ENCODE results near the gene STAMBPL1.
"Not testable (repeated sequence)": the region's sequence is repeated elsewhere in the genome, so short reads cannot be mapped to it uniquely, and the experiment has no call there.

The STAMBPL1 gene

GRCh38 chr10:88879534-88880281, at the start of gene STAMBPL1:
TSS of gene STAMBPL1 (plus strand) at chr10:88880245. CDS start at chr10:88901709, 21,464 bp downstream.
- FAIRE-seq, result no peak

DNA sequence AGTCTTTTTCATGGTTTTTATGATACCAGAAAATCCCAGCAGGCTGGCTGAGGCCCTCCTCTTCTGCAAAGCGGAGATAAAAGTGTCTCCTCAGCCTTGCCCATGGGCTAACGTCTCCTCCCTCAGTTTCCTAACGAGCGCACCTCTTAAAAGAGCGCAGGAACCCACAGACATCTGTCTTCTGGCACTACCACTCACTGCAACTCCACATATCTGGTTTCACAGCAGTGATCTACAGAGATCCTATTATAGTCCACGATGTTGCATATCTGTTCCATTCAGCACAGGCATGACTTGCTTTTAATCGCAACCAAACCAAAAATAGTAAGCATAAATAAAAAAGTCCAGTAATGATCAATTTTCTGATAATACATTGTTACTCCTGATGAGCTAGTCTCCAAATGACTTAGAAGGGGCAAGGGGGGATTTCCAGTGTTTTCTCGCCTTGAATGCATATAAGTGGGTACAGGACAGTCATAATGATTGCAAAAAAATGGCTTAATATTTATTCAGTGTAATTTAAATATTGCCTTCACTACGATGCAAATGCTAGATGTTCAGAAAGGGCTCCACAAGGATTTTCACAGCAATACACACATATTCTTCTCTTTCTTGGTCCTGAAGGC, 49.3 kb upstream of the STAMBPL1 start:
- FAIRE-seq, result no peak

DNA sequence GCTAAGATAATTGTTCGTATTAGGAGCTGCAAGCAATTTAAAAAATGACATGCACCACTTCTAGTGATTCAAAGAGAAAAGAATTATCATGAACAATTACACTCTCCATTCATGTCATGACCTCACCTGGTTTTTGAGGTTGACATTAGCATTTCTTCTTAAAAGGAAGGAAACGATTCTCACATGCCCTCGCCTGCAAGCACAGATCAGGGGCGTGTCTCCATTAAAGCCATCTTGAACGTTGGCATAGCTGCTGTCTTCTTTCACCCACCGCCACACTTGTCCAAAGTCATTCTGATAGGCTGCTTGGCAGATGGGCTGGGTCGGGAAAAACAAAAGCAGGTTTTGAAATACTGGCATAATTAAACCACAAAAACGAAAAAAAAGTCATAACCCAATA, 48.3 kb upstream of the STAMBPL1 start:
- FAIRE-seq, result no peak

GRCh38 chr10:88832376-88832775, 47.7 kb upstream of the STAMBPL1 start:
- peak; percentile 87 for FAIRE-seq

DNA sequence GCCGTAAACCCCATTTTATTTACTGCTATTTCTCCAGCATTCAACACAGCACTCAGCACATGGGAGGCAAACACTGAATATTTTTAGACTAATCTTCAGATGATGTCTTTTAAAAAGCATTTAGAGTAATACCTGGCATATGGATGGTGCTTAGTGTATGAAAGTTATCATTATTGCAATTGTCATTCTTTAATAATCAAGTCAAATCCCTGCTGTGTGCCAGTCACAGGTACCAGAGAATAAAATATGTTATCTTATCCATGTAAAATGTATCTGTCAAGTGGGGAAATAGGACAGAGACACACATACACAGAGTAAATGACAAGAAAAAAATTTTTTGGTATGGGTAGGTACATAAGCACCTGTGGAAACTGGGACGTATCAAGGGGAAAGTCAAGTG, 46.9 kb upstream of the STAMBPL1 start:
- FAIRE-seq, result no peak

GRCh38 chr10:88833723-88834122, 46.3 kb upstream of the STAMBPL1 start:
- no peak for FAIRE-seq

- peak; percentile 97 for FAIRE-seq
These were observed 44.7 kb upstream of the STAMBPL1 start for GRCh38 chr10:88835096-88835909.

GRCh38 chr10:88835910-88836221, 44.2 kb upstream of the STAMBPL1 start:
- FAIRE-seq, result no peak

DNA sequence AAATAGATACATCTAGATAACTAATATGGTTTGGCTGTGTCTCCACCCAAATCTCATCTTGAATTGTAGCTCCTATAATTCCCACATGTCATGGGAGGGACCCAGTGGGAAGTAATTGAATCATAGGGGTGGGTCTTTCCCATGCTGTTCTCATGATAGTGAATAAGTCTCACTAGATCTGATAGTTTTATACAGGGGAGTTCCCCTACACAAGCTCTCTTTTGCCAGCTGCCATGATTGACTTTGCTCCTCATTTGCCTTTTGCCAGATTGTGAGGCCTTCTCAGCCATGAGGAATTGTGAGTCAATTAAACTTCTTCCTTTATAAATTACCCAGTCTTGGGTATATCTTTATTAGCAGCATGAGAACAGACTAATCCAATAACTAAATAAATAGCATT, 42.4 kb upstream of the STAMBPL1 start:
- not testable (repeated sequence) for FAIRE-seq

DNA sequence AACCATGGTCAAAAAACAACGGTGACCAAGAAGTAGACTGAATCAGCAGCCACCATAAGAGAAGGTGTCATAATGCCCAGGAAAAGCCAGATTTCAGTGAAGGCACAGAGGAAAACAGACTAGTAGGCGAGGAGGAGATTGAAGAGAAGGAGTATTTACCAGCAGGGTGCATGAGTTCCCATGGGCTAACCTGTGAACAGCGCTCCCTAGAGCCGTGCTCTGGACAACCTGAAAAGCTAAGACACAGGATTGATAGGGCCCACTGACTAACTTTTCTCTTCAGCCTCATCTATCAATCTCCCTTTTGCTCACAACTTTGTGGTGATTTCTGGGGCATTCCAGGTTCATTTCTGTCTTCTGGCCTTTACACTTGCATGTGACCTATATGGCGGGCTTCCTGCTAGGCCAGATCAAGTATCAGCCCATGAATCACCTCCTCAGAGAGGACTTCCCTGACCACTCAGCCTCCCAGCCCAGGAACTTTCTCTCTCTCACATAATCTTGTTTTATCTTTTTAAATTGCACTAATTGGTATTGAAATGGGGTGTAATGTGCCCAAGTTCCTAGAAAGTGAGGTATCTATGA, 41.2 kb upstream of the STAMBPL1 start:
- no peak for FAIRE-seq

GRCh38 chr10:88840104-88840503, 39.9 kb upstream of the STAMBPL1 start:
- no peak for FAIRE-seq

DNA sequence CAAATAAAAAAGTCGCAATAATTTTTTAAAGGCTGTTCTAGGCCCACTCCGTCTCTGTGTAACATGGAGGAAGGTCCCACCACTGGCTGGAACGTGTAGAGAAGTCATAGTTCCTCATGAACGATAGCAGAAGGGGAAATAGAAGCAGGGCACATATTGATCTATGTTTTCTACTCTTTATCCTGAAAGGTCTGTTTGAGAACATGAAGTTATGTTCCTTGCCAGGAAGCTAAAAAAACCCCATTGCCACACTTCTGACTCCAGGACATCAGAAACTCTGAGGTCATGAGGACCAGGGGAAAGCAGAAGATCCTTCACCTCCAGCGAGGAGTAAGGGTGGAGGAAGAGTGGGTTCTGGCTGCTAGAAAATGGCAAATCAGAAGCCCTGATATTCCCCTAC, 39.2 kb upstream of the STAMBPL1 start:
- no peak for FAIRE-seq

DNA sequence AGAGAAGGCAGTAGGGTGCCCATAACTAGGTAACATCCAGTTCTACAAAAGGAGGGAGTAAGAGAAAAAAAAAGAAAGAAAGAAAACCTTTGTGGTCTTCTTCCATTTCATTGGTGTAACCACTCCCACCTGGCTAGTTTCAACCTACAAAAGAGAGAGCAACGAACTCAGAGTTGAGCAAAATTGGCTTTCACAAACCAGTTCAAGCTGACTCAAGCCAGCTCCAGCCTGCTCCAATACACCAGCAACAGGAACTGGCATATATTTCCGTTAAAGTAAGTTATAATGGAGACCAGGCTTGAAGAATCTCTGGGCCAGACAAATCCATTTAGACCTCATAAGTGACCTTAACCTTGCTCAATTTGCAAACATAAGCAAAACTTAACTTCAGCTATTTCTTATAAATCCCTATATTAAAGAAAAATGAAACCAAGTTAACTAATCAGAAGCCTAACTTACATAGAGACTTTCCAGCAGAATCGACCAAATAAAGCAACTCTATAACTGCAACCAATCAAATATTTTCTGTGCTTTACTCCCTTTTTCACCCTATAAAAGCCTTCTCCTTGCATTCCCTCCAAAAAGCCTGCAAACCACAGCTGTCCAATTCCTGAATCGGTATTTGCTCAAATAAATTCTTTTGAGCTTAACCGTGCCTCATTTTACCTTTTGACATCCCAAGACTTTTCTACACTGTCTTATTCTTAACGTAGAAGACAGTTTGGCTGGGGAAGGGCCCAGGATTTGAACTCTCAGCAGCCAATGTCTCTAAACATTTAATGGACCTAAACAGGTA, 38.5 kb upstream of the STAMBPL1 start:
- FAIRE-seq, result no peak

- no peak for FAIRE-seq
These were observed 36.9 kb upstream of the STAMBPL1 start for GRCh38 chr10:88843171-88843570.

- FAIRE-seq, result no peak
These were observed 31.5 kb upstream of the STAMBPL1 start for GRCh38 chr10:88848499-88848898.

DNA sequence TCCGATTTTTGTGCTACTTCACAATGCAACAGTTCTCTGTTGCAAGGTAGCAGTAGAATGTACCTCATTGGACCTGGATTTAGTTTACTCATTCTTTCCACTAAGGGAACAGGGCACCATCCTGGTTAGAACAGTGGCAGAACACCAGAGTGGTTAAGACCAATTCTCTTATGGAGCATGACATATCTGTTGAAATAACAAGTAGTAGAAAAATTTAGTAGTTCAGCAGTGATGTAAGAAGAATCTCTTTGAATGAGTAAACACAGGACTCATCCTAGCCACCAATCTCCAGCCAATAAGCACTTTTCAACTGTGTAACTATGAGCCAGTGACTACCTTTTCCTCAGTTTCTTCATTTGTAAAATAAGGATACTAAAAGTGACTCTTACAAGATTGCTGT, 30.8 kb upstream of the STAMBPL1 start:
- no peak for FAIRE-seq

- FAIRE-seq, result no peak
These were observed 29.3 kb upstream of the STAMBPL1 start for GRCh38 chr10:88850712-88851111.

GRCh38 chr10:88851706-88852105, 28.3 kb upstream of the STAMBPL1 start, which contains the start of gene ANKRD22:
TSS of gene ANKRD22 (minus strand) at chr10:88851844. CDS start at chr10:88851607, 237 bp downstream.
- FAIRE-seq, result no peak

- no peak for FAIRE-seq
These were observed 27.7 kb upstream of the STAMBPL1 start for GRCh38 chr10:88852327-88852726.

GRCh38 chr10:88853155-88853881, 26.7 kb upstream of the STAMBPL1 start:
- no peak for FAIRE-seq

DNA sequence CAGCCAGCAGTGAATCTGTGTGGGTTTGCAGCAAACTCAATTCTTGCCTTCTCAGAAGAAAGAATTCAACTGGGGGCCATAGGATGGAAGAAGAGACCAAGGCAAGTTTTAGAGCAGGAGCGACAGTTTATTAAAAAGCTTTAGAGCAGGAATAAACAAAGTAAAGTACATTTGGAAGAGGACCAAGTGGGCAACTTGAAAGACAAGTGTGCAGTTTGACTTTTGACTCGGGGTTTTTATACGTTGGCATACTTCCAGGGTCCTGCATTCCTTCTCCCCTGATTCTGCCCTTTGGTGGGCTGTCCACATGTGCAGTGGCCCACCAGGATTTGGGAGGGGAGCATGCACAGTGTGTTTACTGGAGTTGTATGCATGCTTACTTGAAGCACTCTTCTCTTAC, 25.4 kb upstream of the STAMBPL1 start:
- no peak for FAIRE-seq

DNA sequence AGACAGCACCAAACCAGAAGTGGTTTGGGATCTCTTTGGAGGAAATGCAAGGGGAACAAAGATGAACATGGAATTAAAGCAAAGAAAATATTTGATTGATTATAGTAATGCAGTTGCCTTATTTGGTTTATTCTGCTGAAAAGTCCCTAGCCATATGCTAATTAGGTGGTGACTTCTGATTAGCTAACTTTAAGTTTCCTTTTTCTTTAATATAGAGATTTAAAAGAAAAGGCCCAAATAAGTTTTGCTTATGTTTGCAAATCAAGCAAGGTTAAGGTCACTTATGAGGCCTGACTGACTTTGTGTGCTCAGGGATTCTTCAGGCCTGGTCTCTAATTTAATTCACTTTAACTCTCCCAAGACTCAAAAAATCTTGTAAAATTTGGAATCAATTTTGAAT, 22.2 kb upstream of the STAMBPL1 start:
- FAIRE-seq, result no peak

Measured in A204.1 (cell line).